HCT116 (cell line): Measurements from ENCODE around the gene SLC25A29. TPM values are rescaled to one million over a fixed set of nuclear protein-coding genes. Genes with fewer than 3 reads are reported as not detected.

ENCODE experiments used
- ATAC-seq: fragments of 200-7000 bp; cut with Tn5 transposase; 2 replicates; pipeline ENCODE4 v1.9.1; 2020; ENCODE audit warnings: mild to moderate bottlenecking, moderate library complexity
- BruUV-seq: library from RNA; stranded (reverse); fragments of 400-500 nt; replicated peaks from 2 replicates; lab custom pipeline; 2021; lab: Mats Ljungman, UMichigan
- CTCF ChIA-PET: fragments of 300-600 bp; sonication (Branson Sonifier 250); formaldehyde crosslinking; loops from one replicate; lab custom pipeline; 2021; ENCODE audit warnings: antibody characterized with exemption; lab: Charles Lee
- POLR2A ChIA-PET: fragments of 300-600, 350-600 bp; sonication (Branson Sonifier 250); formaldehyde crosslinking; loops from one replicate; lab custom pipeline; 2021; ENCODE audit warnings: antibody characterized with exemption; lab: Charles Lee
- RAD21 ChIA-PET, 2 experiments: fragments of 300-600 bp; sonication (Branson Sonifier 250); formaldehyde crosslinking; loops; one replicate each; lab custom pipeline; 2023; ENCODE audit warnings: low total read pairs in 2 of 2; ENCODE audit not compliant: uncharacterized antibody in 2 of 2, unreplicated experiment in 2 of 2, low non-redundant PET in 1 of 2; lab: Charles Lee
- DNase-seq: peaks from one replicate; pipeline ENCODE4 v3.0.0-alpha.2; 2010; ENCODE audit warnings: low read depth, low spot score
- H2AFZ ChIP-seq: fragments of 200-600 bp; shearing (Covaris generic), sonication (generic); 2 replicates; pipeline ENCODE4 v1.6.1; 2017; ENCODE audit warnings: low read depth, mixed run types, mixed read lengths, antibody characterized with exemption, low read length; ENCODE audit not compliant: poor library complexity, severe bottlenecking
- H3K27ac ChIP-seq: 2 replicates; pipeline ENCODE4 v1.5.1; 2012; ENCODE audit warnings: low read depth, low read length
- H3K27me3 ChIP-seq: fragments of 200-600 bp; sonication (generic); 2 replicates; pipeline ENCODE4 v1.6.1; 2016; ENCODE audit warnings: mixed run types, low read length, mixed read lengths; ENCODE audit not compliant: insufficient read depth
- H3K36me3 ChIP-seq, 2 experiments: fragments of 200-500 bp in 1 of 2; fragments of 200-600 bp in 1 of 2; sonication (Bioruptor generic) in 1 of 2; sonication (generic) in 1 of 2; 2 replicates each; pipeline versions ENCODE4 v1.5.1 to v1.6.1; 2014 to 2016; ENCODE audit warnings: low read length in 2 of 2, inconsistent platforms in 1 of 2, mixed read lengths in 1 of 2, mixed run types in 1 of 2; ENCODE audit not compliant: insufficient read depth in 2 of 2, control insufficient read depth in 1 of 2
- H3K4me1 ChIP-seq, 2 experiments: fragments of 200-600 bp in 1 of 2; sonication (generic) in 1 of 2; 2 replicates each; pipeline versions ENCODE4 v1.5.1 to v1.6.1; 2012 to 2017; ENCODE audit warnings: low read length in 2 of 2, inconsistent platforms in 1 of 2, mild to moderate bottlenecking in 1 of 2, mixed read lengths in 1 of 2, mixed run types in 1 of 2, moderate library complexity in 1 of 2; ENCODE audit not compliant: insufficient read depth in 2 of 2, control insufficient read depth in 1 of 2
- H3K4me2 ChIP-seq: fragments of 200-600 bp; sonication (generic); 2 replicates; pipeline ENCODE4 v1.6.1; 2017; ENCODE audit warnings: mixed run types, low read length, mixed read lengths
- H3K4me3 ChIP-seq, 2 experiments: fragments of 200-600 bp in 1 of 2; sonication (generic) in 1 of 2; replicated peaks in 1 of 2; 2 replicates each; pipeline ENCODE4 v1.5.1; 2011 to 2016; ENCODE audit warnings: low read length in 2 of 2, control low read depth in 1 of 2, low read depth in 1 of 2, mild to moderate bottlenecking in 1 of 2, mixed read lengths in 1 of 2, mixed run types in 1 of 2
- H3K79me2 ChIP-seq: fragments of 200-600 bp; sonication (generic); 2 replicates; pipeline ENCODE4 v1.6.1; 2017; ENCODE audit warnings: mild to moderate bottlenecking, mixed run types, low read length, moderate library complexity, mixed read lengths; ENCODE audit not compliant: insufficient read depth
- H3K9ac ChIP-seq: fragments of 200-600 bp; sonication (generic); 2 replicates; pipeline ENCODE4 v1.6.1; 2016; ENCODE audit warnings: low read length, mixed read lengths
- H3K9me2 ChIP-seq: fragments of 200-600 bp; sonication (generic), shearing (Covaris generic); 2 replicates; pipeline ENCODE4 v1.6.1; 2017; ENCODE audit warnings: mixed run types, mild to moderate bottlenecking, moderate library complexity; ENCODE audit not compliant: insufficient read depth
- H3K9me3 ChIP-seq, 2 experiments: fragments of 200-500 bp in 1 of 2; fragments of 200-600 bp in 1 of 2; sonication (Bioruptor generic) in 1 of 2; sonication (generic) in 1 of 2; 2 replicates each; pipeline ENCODE4 v1.6.1; 2014 to 2017; ENCODE audit warnings: low read length in 2 of 2, mixed read lengths in 2 of 2, inconsistent platforms in 1 of 2, low read depth in 1 of 2, mild to moderate bottlenecking in 1 of 2, mixed run types in 1 of 2, moderate library complexity in 1 of 2; ENCODE audit not compliant: control insufficient read depth in 1 of 2, insufficient read depth in 1 of 2
- H4K20me1 ChIP-seq: fragments of 200-600 bp; sonication (generic), shearing (Covaris generic); 2 replicates; pipeline ENCODE4 v1.6.1; 2017; ENCODE audit warnings: mixed run types, mild to moderate bottlenecking, moderate library complexity; ENCODE audit not compliant: insufficient read depth
- ATF3 ChIP-seq: IDR thresholded peaks from 2 replicates; pipeline ENCODE4 v1.6.1; 2012
- CBX3 ChIP-seq: IDR thresholded peaks from 2 replicates; pipeline ENCODE4 v1.6.1; 2012; ENCODE audit warnings: low read depth
- CEBPB ChIP-seq: IDR thresholded peaks from 2 replicates; pipeline ENCODE4 v1.6.1; 2012; ENCODE audit warnings: low read depth
- CTCF ChIP-seq, 3 experiments: fragments of 200-600 bp in 1 of 3; sonication (generic) in 1 of 3; IDR thresholded peaks in 2 of 3; conservative IDR thresholded peaks in 1 of 3; 2 replicates each; pipeline ENCODE4 v1.5.1; 2012 to 2017; ENCODE audit warnings: low read depth in 2 of 3, low read length in 2 of 3, antibody characterized with exemption in 1 of 3, borderline replicate concordance in 1 of 3, control low read depth in 1 of 3, mild to moderate bottlenecking in 1 of 3, mixed read lengths in 1 of 3, mixed run types in 1 of 3, moderate library complexity in 1 of 3; ENCODE audit not compliant: insufficient read depth in 1 of 3
- EGR1 ChIP-seq: IDR thresholded peaks from 2 replicates; pipeline ENCODE4 v1.6.1; 2012; ENCODE audit warnings: low read depth
- ELF1 ChIP-seq: IDR thresholded peaks from 2 replicates; pipeline ENCODE4 v1.6.1; 2012; ENCODE audit warnings: low read depth, borderline replicate concordance
- EZH2phosphoT487 ChIP-seq: fragments of 200-600 bp; IDR thresholded peaks from 2 replicates; pipeline ENCODE4 v1.6.1; 2018; ENCODE audit warnings: antibody characterized with exemption, borderline replicate concordance
- FOSL1 ChIP-seq: IDR thresholded peaks from 2 replicates; pipeline ENCODE4 v1.6.1; 2012; ENCODE audit warnings: low read depth
- JUND ChIP-seq: IDR thresholded peaks from 2 replicates; pipeline ENCODE4 v1.6.1; 2012
- MAX ChIP-seq: IDR thresholded peaks from 2 replicates; pipeline ENCODE4 v1.6.1; 2012
- POLR2A ChIP-seq: IDR thresholded peaks from 2 replicates; pipeline ENCODE4 v1.7.0; 2011; ENCODE audit warnings: borderline replicate concordance; ENCODE audit not compliant: insufficient read depth, insufficient read length; ENCODE audit errors: extremely low read depth
- POLR2AphosphoS5 ChIP-seq: IDR thresholded peaks from 2 replicates; pipeline ENCODE4 v1.6.1; 2011; ENCODE audit warnings: mild to moderate bottlenecking, low read depth, low read length, moderate library complexity
- SIN3A ChIP-seq: IDR thresholded peaks from 2 replicates; pipeline ENCODE4 v1.6.1; 2012; ENCODE audit warnings: low read depth
- TCF7L2 ChIP-seq: IDR thresholded peaks from 2 replicates; pipeline ENCODE4 v1.7.0; 2011; ENCODE audit warnings: borderline replicate concordance, inconsistent platforms; ENCODE audit not compliant: insufficient read depth, insufficient read length; ENCODE audit errors: extremely low read depth
- YY1 ChIP-seq: IDR thresholded peaks from 2 replicates; pipeline ENCODE4 v1.6.1; 2011; ENCODE audit warnings: low read length, low read depth, moderate library complexity, mild to moderate bottlenecking; ENCODE audit not compliant: insufficient replicate concordance; ENCODE audit errors: extremely low read depth
- ZBTB33 ChIP-seq: IDR thresholded peaks from 2 replicates; pipeline ENCODE4 v1.6.1; 2011; ENCODE audit warnings: mild to moderate bottlenecking, low read length, moderate library complexity; ENCODE audit not compliant: insufficient replicate concordance; ENCODE audit errors: extremely low read depth
- ZFX ChIP-seq: fragments of 450-650 bp; IDR thresholded peaks from 2 replicates; pipeline ENCODE4 v1.6.1; 2017
- intact Hi-C: fragments of 100-400 bp; cut with micrococcal nuclease; formaldehyde crosslinking; loops from 2 replicates; pipeline ENCODE4 v1.10.0; 2022
- total RNA-seq: library from RNA; stranded (reverse); gene quantifications from one replicate; pipeline ENCODE4 v1.2.1, GENCODE V29; 2021; ENCODE audit not compliant: unreplicated experiment

Gene SLC25A29
- total RNA-seq, 1 experiment from 2014 or later: 38.7 TPM

GRCh38 chr14:100285021-100285912, 21.0 kb downstream of the SLC25A29 start:
- peak overlapping the region; percentile 49 to 65 for H3K4me3 ChIP-seq
- no peaks in the 10 kb centered on the region for H3K9me3 ChIP-seq
- ChIA-PET CTCF (interaction anchor here (0.7 to 3.6 kb wide), 8 partner anchors 11 to 155 kb away, joined by 3 to 19 read pairs (median 4); no protein-coding TSS in a partner anchor), POLR2A (no interaction called here), RAD21 (no interaction called here)
- peak overlapping the region; percentile 79 for H3K9ac ChIP-seq
- H3K79me2 ChIP-seq: peaks cover 24% of the 10 kb centered on the region
- peak overlapping the region; percentile 90 for H3K4me2 ChIP-seq
- intact Hi-C loops: loop anchor here (5.0 kb wide), 1 partner anchor 92 kb away; the partner anchor contains the start of gene WDR25
- 0 out of 2 replicates have a peak, but pooled peaks cover 4% of the 10 kb centered on the region for H4K20me1 ChIP-seq
- H3K27me3 ChIP-seq: no peaks in the 10 kb centered on the region
- H3K9me2 ChIP-seq: no peaks in the 10 kb centered on the region
- no peaks in the 10 kb centered on the region for H3K36me3 ChIP-seq
- TF ChIP-seq ZBTB33: no peak
- TF ChIP-seq POLR2A: peak; percentile 63
- TF ChIP-seq JUND: no peak
- TF ChIP-seq YY1: no peak
- peak; percentile 50 for TF ChIP-seq POLR2AphosphoS5
- no peak for TF ChIP-seq CBX3
- peak; percentile 93; the same call in 1 of the 2 replicates for TF ChIP-seq ZFX
- no peak for TF ChIP-seq EGR1
- no peak for TF ChIP-seq CEBPB
- no peak for TF ChIP-seq FOSL1
- TF ChIP-seq CTCF (IDR thresholded peaks at IDR 0.05 in 2 of 3, conservative IDR thresholded peaks at IDR 0.05 in 1 of 3; ENCODE audit: borderline replicate concordance in 1 of 3, insufficient read depth in 1 of 3, low read depth in 2 of 3, low read length in 2 of 3): peak; percentile 75 to 83 (median 78)
- TF ChIP-seq SIN3A: no peak
- peak; percentile 77 for TF ChIP-seq MAX
- no peak for TF ChIP-seq ELF1
- no peak for TF ChIP-seq TCF7L2
- no peak for TF ChIP-seq EZH2phosphoT487
- no peak for TF ChIP-seq ATF3
- peaks cover 5 to 20% of the 10 kb centered on the region in 2 experiments; a peak in 2 of 4 replicates for H3K4me1 ChIP-seq
- BruUV-seq: no TSS peak
- DNase-seq (no peak), ATAC-seq (peak; percentile 84)
- no peak overlapping the region for H2AFZ ChIP-seq
- H3K27ac ChIP-seq: peak overlapping the region; percentile 96
